B cell (primary cell): ENCODE results near the gene ZCCHC7. TPM values are rescaled to one million over a fixed set of nuclear protein-coding genes. Genes with fewer than 3 reads are reported as not detected.

Source experiments
- ATAC-seq: fragments of 200-7000 bp; cut with Tn5 transposase; one replicate; pipeline ENCODE4 v1.10.0; 2021; ENCODE audit warnings: low read depth, mild to moderate bottlenecking, moderate number of reproducible peaks, moderate library complexity
- CTCF ChIA-PET: fragments of 350-600 bp; sonication (Branson Sonifier 250); formaldehyde crosslinking; loops from one replicate; lab custom pipeline; 2021; ENCODE audit warnings: antibody characterized with exemption, inconsistent platforms; lab: Charles Lee
- POLR2A ChIA-PET: fragments of 350-600 bp; sonication (Branson Sonifier 250); formaldehyde crosslinking; loops from one replicate; lab custom pipeline; 2021; ENCODE audit warnings: antibody characterized with exemption; lab: Charles Lee
- DNase-seq: peaks from one replicate; pipeline ENCODE4 v3.0.0; 2013
- H2AFZ ChIP-seq: 2 replicates; pipeline ENCODE4 v1.6.1; 2012; ENCODE audit warnings: mild to moderate bottlenecking, low read depth, low read length; ENCODE audit not compliant: insufficient read depth, poor library complexity, severe bottlenecking
- H3K27ac ChIP-seq, 2 donors: 1 replicate in 1 of 2; 2 replicates in 1 of 2; pipeline ENCODE4 v1.5.1; 2012 to 2013; ENCODE audit warnings: low read length in 2 of 2, mild to moderate bottlenecking in 2 of 2, moderate library complexity in 1 of 2
- H3K27me3 ChIP-seq, 4 experiments: fragments of 200-600 bp in 1 of 4; sonication (generic) in 1 of 4; replicated peaks in 1 of 4; 1 replicate in 2 of 4; 2 replicates in 2 of 4; pipeline versions ENCODE4 v1.6.1 to v1.7.0; 2013 to 2016; ENCODE audit warnings: low read length in 3 of 4, mild to moderate bottlenecking in 2 of 4, mixed read lengths in 1 of 4, moderate library complexity in 1 of 4; ENCODE audit not compliant: insufficient read depth in 4 of 4, control insufficient read depth in 3 of 4; ENCODE audit errors: control extremely low read depth in 1 of 4
- H3K36me3 ChIP-seq, 2 experiments: replicated peaks in 1 of 2; 1 replicate in 1 of 2; 2 replicates in 1 of 2; pipeline versions ENCODE4 v1.6.1 to v1.7.1; 2013; ENCODE audit warnings: low read length in 1 of 2; ENCODE audit not compliant: insufficient read depth in 2 of 2, control insufficient read depth in 1 of 2; ENCODE audit errors: control extremely low read depth in 1 of 2, extremely low read depth in 1 of 2
- H3K4me1 ChIP-seq, 2 donors: fragments of 200-600 bp in 1 of 2; sonication (generic) in 1 of 2; 1 replicate in 1 of 2; 2 replicates in 1 of 2; pipeline versions ENCODE4 v1.5.1 to v1.6.1; 2013 to 2017; ENCODE audit warnings: low read length in 2 of 2; ENCODE audit not compliant: control insufficient read depth in 2 of 2, insufficient read depth in 2 of 2
- H3K4me2 ChIP-seq: replicated peaks from 2 replicates; pipeline ENCODE3; 2012; ENCODE audit warnings: mild to moderate bottlenecking, low read depth, low read length; ENCODE audit not compliant: poor library complexity, severe bottlenecking
- H3K4me3 ChIP-seq, 5 experiments: fragments of 200-600 bp in 1 of 5; sonication (generic) in 1 of 5; 1 replicate in 3 of 5; 2 replicates in 2 of 5; pipeline versions ENCODE4 v1.5.1 to v1.7.0; 2011 to 2016; ENCODE audit warnings: low read length in 4 of 5, mild to moderate bottlenecking in 4 of 5, low read depth in 2 of 5, control low read depth in 1 of 5, moderate library complexity in 1 of 5; ENCODE audit not compliant: insufficient read depth in 1 of 5; ENCODE audit errors: control extremely low read depth in 1 of 5, extremely low read depth in 1 of 5
- H3K79me2 ChIP-seq: fragments of 200-600 bp; sonication (generic); one replicate; pipeline ENCODE4 v1.6.0; 2016; ENCODE audit warnings: low read length; ENCODE audit not compliant: control insufficient read depth, insufficient read depth
- H3K9ac ChIP-seq: fragments of 200-600 bp; sonication (generic); 2 replicates; pipeline ENCODE4 v1.6.1; 2017; ENCODE audit warnings: mild to moderate bottlenecking, low read length, moderate library complexity
- H3K9me3 ChIP-seq, 3 donors: one replicate each; pipeline versions ENCODE4 v1.6.1 to v1.7.1; 2013; ENCODE audit warnings: low read length in 2 of 3; ENCODE audit not compliant: control insufficient read depth in 2 of 3, insufficient read depth in 1 of 3; ENCODE audit errors: control extremely low read depth in 1 of 3
- H4K20me1 ChIP-seq: 2 replicates; pipeline ENCODE4 v1.6.0; 2012; ENCODE audit warnings: mild to moderate bottlenecking, low read length; ENCODE audit not compliant: insufficient read depth, control insufficient read depth, poor library complexity, severe bottlenecking
- H3K27ac Mint-ChIP-seq: one replicate; pipeline ENCODE4 v1.8.0; 2021; ENCODE audit warnings: mixed read lengths
- H3K27me3 Mint-ChIP-seq: one replicate; pipeline ENCODE4 v1.8.0; 2021; ENCODE audit warnings: mixed read lengths
- H3K4me1 Mint-ChIP-seq: one replicate; pipeline ENCODE4 v1.8.0; 2021; ENCODE audit warnings: mixed read lengths
- H3K4me3 Mint-ChIP-seq: one replicate; pipeline ENCODE4 v1.8.0; 2021; ENCODE audit warnings: mixed read lengths
- H3K9me3 Mint-ChIP-seq: one replicate; pipeline ENCODE4 v1.8.0; 2022; ENCODE audit warnings: mixed read lengths; ENCODE audit not compliant: insufficient read depth
- CTCF ChIP-seq: fragments of 200-600 bp; IDR thresholded peaks from one replicate; pipeline ENCODE4 v1.8.0; 2022; ENCODE audit warnings: antibody characterized with exemption, mild to moderate bottlenecking
- EZH2 ChIP-seq: IDR thresholded peaks from 2 replicates; pipeline ENCODE4 v1.6.1; 2012; ENCODE audit warnings: borderline replicate concordance, low read depth, mild to moderate bottlenecking, moderate library complexity, low read length; ENCODE audit not compliant: insufficient read depth, poor library complexity, severe bottlenecking
- WGBS: methylation state at CpG from one replicate; pipeline ENCODE4 v1.1.5; 2013; ENCODE audit warnings: missing lambda C conversion rate; ENCODE audit not compliant: insufficient coverage; 5-methylcytosine and 5-hydroxymethylcytosine counted together
- intact Hi-C: fragments of 100-400 bp; cut with micrococcal nuclease; formaldehyde crosslinking; loops from one replicate; pipeline ENCODE4 v1.10.0; 2022
- polyA plus RNA-seq: library from polyadenylated mRNA; depleted of rRNA; stranded (reverse); fragments of >200 nt; gene quantifications from 2 replicates; pipeline ENCODE4 v1.2.3, GENCODE V29; 2012
- total RNA-seq, 2 donors: library from RNA; stranded (reverse); fragments of 120-200 nt in 1 of 2; gene quantifications; 1 replicate in 1 of 2; 2 replicates in 1 of 2; pipeline versions ENCODE4 v1.2.3 to v1.2.4, GENCODE V29; 2013 to 2022

ZCCHC7 gene
- total and polyA plus RNA-seq, 2 donors (not counting 1 experiment from before 2014, with no cell fraction given), result 56.3 to 83.5 TPM

DNA sequence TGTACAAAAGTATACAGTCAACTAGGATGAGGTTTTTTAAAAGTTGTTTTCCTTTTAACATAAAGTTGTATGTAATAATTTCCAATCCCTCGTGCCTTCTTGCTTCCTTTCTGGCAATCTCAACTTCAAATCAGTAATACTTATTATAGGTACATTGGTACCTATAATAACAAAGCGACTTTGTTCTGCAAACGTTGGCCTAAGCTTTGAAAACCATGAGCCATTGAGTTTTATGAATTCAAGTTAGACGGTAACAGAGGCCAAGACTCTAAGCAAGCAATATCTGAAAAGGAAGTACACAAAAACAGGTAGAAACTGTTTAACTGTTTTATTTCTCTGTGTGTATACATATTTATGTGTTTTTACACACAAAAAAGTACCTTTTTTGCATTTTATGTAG, 166.9 kb downstream of the ZCCHC7 start:
- CTCF ChIA-PET, result interaction anchor here (1.1 to 2.0 kb wide), 6 partner anchors 13 to 106 kb away, joined by 3 to 5 read pairs (median 4); no protein-coding TSS in a partner anchor
- Mint-ChIP-seq H3K4me1 (peaks cover 68% of the 10 kb centered on the region), H3K4me3 (peak overlapping the region; percentile 35), H3K27ac (peak overlapping the region; percentile 89), H3K9me3 (no peaks in the 10 kb centered on the region), H3K27me3 (no peaks in the 10 kb centered on the region)
- Histone ChIP-seq H3K9ac (no peak overlapping the region), H3K4me2 (peak overlapping the region; percentile 23), H2AFZ (no peak overlapping the region), H3K9me3 (peaks cover 0 to 10% (median 0%) of the 10 kb centered on the region in 3 donors), H3K4me1 (peaks cover 60 to 88% of the 10 kb centered on the region in 2 donors), H3K4me3 (no peak overlapping the region), H3K27me3 (no peaks in the 10 kb centered on the region), H3K79me2 (peaks cover 85% of the 10 kb centered on the region), H4K20me1 (no peaks in the 10 kb centered on the region), H3K27ac (peak overlapping the region; percentile 43 to 82), H3K36me3 (peaks cover 0 to 5% of the 10 kb centered on the region in 2 experiments)
- DNase-seq (no peak), ATAC-seq (no peak)
- no CpG with 5 or more reads among the region's 4 CpGs for WGBS
- TF ChIP-seq EZH2, result no peak
- TF ChIP-seq CTCF, result no peak
- intact Hi-C loops, result no loop called here
- POLR2A ChIA-PET, result interaction anchor here (0.6 to 0.7 kb wide), 2 partner anchors 50 to 262 kb away, joined by 4 read pairs; no protein-coding TSS in a partner anchor

DNA sequence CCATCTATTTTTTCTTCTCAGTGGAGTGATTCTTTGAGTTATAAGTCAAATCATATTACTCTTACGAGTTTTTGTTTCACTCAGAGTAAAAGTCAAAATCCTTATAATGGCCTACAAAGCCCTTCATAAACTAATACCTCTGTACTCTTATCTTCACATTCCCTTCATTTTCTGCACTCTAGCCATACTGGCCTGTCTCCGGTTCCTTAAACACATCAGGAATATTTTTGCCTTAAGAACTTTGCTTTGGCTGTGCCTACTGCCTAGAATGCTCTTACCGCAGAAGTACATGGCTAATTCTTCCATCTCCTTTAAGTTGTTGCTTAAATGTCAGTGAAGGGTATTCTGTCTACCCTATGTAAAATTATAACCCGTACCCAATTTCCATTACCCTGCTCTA, 169.3 kb downstream of the ZCCHC7 start:
- DNase-seq (peak; percentile 43), ATAC-seq (no peak)
- H3K79me2 ChIP-seq, result peaks cover 82% of the 10 kb centered on the region
- H3K27me3 ChIP-seq, result no peaks in the 10 kb centered on the region
- peak overlapping the region; percentile 40 for H3K9ac ChIP-seq
- peak overlapping the region; percentile 75 for H3K4me3 Mint-ChIP-seq
- H3K4me1 ChIP-seq, result peaks cover 67 to 91% of the 10 kb centered on the region in 2 donors
- no peaks in the 10 kb centered on the region for H3K9me3 Mint-ChIP-seq
- H3K27ac Mint-ChIP-seq, result peak overlapping the region; percentile 91
- TF ChIP-seq CTCF (no peak), EZH2 (no peak)
- H3K4me3 ChIP-seq, result peak overlapping the region in 1 of 5 experiments; percentile 46
- 86% methylated on average over 2 of the region's 4 CpGs for WGBS
- H3K9me3 ChIP-seq, result peaks cover 0 to 10% (median 0%) of the 10 kb centered on the region in 3 donors
- H4K20me1 ChIP-seq, result no peaks in the 10 kb centered on the region
- peaks cover 72% of the 10 kb centered on the region for H3K4me1 Mint-ChIP-seq
- peak overlapping the region; percentile 18 for H2AFZ ChIP-seq
- peak overlapping the region; percentile 71 to 82 for H3K27ac ChIP-seq
- H3K4me2 ChIP-seq, result peak overlapping the region; percentile 65
- POLR2A ChIA-PET, result no interaction called here
- CTCF ChIA-PET, result no interaction called here
- H3K36me3 ChIP-seq, result peaks cover 0 to 5% of the 10 kb centered on the region in 2 experiments
- H3K27me3 Mint-ChIP-seq, result no peaks in the 10 kb centered on the region
- intact Hi-C loops, result loop anchor here (2.0 to 5.0 kb wide), 3 partner anchors 13 to 167 kb away; partner anchors contain the start of gene ZCCHC7
